Cerebellar cortex (tissue), 1 donor: ENCODE data around the gene HS3ST1.

ENCODE experiments used
- DNase-seq: peaks from one replicate; pipeline ENCODE4 v3.0.0-alpha.2; 2015; ENCODE audit warnings: low spot score

The HS3ST1 gene

DNA sequence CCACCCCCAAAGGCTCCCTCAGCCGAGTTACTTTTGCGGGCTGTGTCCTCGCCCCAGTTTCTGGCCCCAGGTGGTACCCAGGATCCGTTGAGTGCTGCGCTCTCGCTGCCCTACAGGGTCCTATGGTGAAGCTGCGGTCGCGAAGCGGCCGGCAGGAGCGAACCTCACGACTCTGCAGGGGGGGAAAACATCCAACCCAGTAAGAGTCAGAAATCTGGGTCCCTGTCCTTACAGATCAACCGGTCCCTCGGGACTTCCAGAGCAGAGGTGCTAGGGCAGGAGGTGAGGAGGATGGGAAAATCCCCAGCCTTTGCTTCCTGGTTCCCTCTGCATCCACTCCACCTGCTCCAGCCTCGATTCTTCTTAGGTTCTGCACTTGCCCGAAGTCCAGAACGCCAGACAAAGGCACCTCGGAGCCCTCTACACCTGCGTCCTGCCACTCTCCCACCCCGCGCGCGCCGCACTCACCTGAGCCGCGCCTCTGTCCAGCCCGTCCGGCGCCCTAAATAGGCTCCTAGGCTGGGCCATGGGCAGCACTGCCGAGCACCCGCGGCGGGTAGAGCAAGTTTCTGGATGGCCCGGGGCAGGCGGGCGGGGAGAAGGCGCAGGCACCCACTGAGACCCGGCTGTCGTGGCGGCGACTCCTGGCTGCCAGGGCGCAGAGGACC, at the start of gene HS3ST1:
TSS of gene HS3ST1 (minus strand) at position 664 of the 668 bp plus-strand sequence. CDS start 28,889 bp downstream, outside the sequence.
- peak; percentile 40 for DNase-seq

DNA sequence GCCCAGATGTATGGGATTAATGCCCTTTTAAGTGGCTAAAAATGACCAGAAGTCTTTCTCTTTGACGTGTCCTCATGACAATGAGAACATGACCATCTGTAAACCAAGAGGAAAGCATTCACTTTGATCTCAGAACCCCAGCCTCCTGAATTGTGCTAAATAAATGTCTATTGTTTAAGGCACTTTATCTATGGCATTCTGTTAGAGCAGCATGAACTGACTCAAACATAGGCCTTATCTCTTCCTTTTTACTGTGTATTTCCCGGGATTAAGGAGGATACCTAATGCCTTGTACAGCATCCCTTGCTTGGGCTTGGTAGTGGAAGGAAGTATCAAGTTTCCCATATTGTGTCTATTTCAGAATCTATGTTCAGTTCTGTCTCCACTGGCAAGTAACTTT, 47.2 kb upstream of the HS3ST1 start:
- DNase-seq, result no peak

DNA sequence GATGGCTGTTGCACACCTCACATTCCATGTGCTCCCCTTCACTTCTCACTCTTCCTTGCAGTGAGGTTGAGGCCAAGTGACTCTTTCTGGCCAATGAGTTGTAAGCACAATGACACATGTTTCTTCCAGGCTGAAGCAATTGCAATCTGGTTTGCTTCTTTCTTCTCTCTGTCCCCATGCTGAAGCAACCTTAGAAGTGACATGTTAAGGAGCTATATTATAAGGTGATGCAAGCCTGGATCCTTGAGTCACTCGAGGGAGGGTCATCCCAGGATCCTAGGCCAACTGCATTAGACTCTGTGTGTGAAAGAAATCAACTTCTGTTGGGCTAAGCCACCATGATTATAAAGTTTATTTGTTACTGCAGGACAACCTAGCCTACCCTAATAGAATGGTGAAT, 45.5 kb upstream of the HS3ST1 start:
- no peak for DNase-seq

DNA sequence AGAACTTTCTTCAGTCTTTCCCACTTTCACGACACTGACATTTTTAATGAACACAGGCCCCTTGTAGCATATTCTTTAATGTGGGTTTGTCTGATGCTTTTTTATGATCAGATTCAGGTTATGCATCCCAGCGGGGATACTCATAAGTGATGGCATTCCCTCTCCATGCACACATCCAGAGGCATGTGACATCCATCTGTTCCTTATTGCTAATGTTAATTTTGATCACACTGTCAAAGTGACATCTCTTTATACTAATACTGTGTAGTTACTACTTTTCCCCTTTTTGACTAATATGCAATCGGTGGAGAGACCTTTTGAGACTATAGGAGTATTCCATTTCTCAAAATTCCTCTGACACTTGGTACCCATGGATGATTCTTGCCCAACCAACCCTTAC, 43.8 kb upstream of the HS3ST1 start:
- DNase-seq, result no peak

DNA sequence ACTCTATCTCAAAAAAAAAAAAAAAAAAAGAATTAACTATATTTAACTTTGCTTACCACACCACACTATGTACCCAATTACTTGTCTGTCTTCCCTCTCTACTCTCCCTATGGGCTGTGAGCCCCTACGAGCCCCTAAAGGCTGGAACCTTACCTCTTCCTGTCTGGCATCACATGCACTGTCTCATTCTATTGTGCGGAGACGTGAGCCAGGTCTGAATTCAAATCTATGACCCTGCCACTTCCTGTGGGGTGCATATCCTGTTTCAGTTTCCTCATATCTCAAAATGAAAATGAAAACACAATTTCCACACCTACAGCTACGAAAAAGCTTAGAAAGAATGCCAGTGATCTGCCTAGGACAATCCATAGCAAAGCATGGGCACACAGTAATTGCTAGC, 42.9 kb upstream of the HS3ST1 start:
- no peak for DNase-seq

DNA sequence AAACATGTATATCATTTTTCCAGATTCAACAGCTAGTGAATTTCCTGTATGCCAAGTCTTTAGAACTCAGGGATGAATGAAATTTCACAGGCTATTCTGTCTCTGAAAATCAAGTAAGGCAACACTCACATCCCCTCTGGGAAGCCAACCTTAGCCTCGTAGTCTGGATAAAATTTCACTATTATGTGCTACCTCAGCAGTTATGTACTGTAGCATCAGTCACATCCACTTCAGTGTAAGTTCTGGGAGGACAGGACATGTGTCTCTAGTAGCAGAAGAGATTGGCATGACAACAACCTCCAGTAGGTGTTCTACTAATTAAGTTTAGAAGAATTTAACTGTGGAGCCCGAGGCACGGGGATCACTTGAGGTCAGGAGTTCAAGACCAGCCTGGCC, 42.4 kb upstream of the HS3ST1 start:
- no peak for DNase-seq

DNA sequence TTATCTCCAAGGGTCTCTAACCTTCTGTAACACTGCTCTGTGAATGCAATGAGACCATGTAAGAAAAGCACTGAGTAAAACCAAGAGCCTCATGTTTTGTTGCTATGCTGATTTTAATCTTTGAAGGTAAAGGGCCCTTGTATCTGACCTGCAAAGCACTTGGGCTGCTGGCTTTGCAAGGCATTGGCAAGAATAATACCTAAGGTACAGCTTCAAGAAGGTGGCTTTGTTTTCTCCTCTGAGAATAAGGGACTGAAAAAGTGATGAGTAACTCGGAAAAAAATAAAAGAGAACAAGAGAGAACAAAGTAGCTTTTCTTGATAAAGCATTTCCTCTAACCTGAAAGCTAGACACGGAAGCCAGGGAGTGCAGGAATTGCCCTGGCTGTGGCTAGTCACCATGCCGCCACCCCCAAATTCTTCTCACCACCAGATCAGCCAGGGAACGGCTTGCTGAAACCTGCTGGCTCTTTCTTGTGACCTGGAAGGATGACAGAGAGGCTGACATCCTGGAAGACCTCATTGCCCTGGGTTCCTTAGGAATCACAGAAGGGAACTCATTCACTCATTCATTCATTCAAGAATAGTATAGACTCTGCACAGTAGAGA, 41.8 kb upstream of the HS3ST1 start:
- no peak for DNase-seq

DNA sequence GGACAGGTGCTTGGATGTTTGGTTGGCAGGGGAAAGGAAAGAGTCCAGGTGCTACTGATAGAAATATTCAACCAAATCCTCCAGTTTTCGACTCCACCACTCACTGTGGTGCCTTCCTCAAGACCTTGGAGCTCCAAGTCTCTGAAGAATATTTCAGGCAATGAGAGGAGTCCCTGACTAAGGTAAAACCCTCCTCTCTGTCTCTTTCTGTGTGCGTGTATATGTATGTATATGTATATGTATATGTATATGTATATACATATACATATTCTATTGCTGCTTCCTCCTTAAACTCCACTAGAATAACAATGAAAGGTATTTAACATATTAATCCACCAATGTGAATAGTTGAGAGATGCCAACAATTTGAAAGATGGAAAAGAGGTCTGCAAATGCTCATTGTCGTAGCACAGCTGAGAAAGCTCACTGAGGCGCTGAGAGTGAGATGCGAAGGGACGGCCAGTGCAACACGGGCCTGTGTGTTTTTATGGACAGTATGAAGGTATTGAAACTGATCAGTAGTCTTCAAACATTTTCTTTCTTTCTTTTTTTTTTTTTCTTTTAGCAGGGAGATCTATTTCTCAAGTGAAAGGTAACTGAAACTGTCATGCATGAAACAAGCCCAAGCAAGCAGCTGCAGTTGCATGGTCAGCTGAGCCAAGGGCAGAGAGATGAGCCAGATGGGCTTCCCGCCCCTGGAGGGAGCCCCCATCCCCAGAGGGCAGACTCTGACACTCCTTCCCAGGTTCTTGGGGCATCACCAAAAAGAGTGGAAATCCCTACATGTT, 41.1 kb upstream of the HS3ST1 start:
- DNase-seq, result no peak

DNA sequence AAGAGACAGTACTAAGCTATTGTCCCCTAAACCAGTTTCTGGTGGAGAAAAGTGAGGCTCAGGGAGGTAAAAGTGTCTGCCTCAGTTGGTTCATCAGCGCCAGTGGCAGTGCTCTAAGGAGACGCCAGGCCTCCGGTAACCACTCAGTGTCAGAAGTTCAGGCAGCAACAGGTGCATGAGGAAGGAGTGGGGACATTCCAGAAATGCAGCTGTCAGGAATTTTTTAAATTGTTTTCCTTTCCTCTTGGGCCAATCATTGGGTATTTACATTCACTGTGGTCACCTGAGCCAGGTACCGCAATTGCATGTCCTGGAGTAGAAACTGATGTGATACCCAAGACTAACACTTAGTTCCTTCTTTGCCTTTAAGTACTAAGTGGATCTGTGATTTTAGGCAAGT, 40.2 kb upstream of the HS3ST1 start:
- no peak for DNase-seq

DNA sequence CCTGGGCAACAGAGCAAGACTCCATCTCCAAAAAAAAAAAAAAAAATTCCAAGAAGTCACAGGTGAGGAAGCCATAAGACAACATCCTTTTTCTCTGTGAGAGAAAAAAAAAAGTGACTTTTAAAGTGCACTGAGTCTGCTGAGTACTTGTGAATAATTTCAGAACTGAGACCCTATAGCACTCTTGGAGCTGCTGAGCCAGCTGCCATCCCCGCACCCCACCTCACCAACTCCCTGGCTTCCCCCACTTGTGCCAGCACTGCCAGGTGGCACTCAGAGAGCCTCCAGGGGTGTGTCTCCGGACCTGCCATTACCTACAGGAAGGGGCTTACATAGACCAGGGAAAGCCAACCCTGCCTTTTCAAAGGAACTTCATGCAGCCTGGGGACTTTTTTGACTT, 39.2 kb upstream of the HS3ST1 start:
- DNase-seq, result no peak

DNA sequence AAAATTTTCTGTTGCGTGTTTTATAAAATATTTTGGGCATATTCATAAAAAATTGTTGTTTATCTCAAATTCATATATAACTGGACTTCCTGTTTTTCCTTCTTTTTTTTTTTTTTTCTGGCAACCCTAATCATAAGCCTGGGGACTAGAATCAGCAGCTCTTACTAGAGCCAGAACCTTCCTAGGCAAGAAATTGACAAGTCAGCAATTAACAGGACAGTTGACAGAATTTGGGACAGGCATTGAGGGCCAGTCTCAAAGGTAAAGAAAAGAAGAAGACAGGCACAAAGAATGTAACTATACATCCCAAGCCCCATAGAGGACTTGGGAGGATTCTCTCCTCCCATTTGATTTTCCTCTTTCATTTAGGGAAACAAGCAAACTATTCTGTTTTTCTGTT, 35.0 kb upstream of the HS3ST1 start:
- no peak for DNase-seq

DNA sequence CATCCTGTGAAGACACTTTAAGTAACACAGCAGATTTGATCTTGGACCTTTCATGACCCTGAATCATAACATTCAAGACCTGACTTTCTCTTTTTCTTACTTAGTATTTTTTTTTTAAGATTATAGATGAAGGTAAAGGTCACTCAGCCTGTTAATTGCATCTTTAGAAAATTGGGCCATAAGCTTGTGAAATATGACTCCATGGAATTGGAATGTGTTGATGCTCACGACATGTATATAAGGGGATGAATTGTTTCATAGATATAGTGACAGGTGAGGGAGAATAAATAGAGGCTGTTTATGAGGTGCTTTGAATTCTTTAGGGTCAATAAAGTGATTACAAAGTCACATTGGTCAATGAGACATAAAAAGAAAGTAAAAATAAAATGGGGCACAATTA, 27.7 kb upstream of the HS3ST1 start:
- no peak for DNase-seq

DNA sequence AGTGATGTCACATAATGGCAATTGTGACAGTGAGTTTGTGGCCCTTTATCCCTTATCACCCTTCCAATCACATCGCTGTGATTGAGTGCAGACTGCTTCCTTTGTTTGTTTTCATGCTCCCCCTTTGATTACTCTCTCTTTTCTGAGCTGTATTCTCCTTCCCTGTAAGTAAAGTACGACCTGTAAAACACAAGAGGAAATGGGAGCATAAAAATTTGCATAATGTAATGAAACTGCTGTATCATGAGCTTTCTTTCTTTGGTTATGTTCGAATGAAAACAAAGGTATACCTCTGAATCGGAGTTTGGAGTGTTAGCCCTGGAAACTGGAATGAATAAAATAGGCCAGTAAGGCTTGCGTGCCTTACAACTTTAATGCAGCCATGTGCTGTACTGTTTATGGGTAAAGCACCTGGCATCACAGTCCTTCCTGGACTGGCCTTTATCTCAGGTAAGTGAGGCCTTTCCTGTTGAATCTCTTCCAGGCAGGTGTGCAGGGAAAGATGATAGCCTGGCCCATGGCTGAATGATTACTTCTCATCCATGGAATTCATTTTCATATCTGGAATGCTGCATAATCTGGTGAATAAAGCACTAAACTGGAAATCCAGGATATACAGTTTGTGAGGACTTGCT, 26.6 kb upstream of the HS3ST1 start:
- no peak for DNase-seq

DNA sequence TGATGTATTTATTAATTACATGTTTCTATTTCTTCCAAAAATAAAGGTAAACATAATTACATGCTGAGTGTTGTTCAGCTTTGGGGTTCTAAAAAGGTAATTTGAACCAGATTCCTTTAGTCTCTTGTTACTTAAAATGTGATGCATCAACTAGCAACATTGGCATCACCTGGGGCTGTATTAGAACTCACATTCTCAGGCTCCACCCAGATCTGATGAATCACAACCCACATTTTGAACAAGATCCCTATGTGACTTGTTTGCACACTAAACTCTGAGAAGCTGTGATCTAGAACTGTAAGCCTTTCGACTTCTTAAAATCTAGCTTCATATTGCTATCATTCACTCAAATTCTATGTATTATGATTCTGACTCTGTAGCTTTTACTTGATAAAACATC, 23.0 kb upstream of the HS3ST1 start:
- DNase-seq, result no peak

DNA sequence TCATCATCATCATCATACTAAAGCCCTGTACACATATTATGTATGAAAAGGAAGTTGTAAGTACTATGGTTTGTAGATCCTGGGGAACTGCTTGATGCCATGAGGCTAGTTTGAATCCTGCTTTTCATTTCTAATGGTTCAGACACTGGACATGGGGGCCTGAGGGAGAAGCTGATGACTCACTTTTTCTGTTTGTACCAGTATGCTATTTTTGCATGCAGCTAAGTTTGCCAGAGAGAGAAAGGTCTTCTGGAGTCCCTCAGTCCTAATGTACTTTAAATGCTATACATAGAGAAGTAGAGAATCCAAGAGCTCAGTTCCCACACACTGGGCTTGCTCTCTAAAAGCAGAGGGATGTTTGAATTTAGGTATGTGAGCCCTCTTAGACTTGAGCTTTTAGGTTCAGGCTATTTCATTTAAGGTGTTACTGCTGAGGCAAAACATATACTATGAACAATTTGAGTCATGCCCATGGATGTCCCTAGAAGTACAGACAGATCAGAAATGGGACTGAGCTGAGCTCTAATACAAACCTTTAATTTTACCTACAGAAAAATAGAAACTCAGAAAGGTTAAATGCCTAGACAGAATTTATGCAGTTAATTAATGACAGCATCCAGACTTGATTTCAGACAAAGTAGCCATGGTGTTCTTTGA, 17.6 kb upstream of the HS3ST1 start:
- DNase-seq, result no peak

DNA sequence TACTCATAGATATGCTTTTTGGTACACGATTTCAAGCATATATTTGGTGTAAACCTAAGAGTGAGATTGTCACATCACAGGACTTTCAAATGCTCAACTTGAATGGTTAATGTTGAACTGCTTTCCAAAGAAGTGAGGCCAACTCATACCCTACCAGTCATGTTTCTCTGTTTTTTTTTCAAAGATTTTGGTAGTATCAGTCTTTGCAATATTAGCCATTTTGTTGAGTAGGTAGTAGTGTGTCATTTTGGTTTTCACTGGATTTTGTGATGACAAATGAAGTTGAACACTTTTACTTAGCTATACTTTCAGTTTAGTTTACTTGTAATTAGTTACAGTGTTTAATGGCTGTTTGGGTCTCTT, 12.5 kb upstream of the HS3ST1 start:
- DNase-seq, result no peak

DNA sequence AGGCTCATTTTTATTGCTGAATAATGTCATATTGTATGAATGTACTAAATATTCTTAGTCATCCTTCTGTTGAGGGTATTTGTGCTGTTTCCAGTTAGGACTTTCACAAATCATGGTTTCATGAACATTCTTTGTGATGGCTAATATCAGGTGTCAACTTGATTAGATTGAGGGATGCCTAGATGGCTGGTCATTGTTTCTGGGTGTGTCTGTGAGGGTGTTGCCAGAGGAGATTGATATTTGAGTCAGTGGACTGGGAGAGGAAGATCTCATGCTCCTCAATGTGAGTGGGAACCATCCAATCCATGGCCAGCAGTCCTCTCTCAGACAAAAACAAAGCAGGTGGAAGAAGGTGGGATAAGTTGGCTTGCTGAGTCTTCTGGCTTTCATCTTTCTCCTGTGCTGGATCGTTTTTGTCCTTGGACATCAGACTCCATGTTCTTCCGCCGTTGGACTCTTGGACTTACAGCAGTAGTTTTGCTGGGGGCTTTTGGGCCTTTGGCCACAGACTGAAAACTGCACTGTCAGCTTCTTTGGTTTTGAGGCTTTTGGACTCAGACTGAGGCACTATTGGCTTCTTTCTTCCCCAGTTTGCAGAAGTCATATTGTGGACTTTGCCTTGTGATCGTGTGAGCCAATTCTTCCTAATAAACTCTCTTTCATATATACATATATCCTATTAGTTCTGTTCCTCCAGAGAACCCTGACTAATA, 11.9 kb upstream of the HS3ST1 start:
- no peak for DNase-seq

DNA sequence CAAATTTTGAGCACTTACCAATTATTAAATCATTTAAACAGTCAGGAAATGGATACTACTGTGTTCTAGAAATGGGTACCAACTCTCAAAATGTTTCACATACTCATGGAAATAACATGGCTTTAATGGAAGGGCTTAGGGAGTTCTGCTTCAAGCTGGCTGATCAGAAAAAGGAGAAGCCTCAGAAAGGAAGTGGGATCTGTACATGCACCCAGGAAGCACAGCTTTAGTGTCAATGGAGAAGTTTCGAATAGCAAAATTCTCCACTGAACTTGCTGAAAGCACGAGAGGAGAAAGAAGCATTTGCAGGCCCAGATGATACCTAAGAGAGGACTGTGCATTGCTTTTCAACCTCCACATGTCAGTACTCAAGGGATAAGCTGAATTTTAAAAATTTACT, 11.1 kb upstream of the HS3ST1 start:
- no peak for DNase-seq

DNA sequence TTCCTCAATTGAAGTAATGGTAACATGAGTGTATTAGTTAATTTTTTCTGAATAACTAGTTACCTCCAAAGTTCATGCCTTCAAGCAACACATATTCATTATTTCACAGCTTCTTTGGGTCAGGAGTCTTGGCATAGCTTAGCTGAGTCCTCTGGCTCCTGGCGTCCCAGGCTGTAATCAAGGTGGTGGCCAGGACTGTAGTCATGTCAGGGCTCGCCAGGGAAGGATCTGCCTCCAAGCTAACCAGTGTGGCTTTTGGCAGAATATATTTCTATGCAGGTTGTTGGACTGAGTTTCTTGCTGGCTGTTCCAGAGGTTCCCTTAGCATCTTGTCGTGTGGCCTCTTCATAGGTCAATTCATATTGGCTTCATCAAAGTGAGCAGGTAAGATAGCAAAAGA, 10.0 kb upstream of the HS3ST1 start:
- DNase-seq, result no peak

DNA sequence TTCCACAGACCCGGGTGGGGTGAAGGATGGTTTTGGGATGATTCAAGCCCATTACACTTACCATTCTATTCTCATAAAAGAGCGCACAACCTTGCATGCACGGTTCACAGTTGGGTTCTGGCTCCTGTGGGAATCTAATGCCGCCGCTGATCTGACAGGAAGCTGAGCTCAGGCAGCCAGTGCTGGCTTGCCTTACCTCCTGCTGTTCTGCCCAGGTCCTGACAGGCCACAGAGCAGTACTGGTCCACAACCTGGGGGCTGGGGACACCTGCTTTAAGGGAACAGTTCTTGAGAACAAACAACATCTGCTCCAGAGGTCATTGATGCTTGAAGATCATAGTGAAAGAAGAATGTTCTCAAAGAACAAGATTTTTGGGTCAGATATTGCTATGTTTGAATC, 8.0 kb upstream of the HS3ST1 start:
- DNase-seq, result no peak

DNA sequence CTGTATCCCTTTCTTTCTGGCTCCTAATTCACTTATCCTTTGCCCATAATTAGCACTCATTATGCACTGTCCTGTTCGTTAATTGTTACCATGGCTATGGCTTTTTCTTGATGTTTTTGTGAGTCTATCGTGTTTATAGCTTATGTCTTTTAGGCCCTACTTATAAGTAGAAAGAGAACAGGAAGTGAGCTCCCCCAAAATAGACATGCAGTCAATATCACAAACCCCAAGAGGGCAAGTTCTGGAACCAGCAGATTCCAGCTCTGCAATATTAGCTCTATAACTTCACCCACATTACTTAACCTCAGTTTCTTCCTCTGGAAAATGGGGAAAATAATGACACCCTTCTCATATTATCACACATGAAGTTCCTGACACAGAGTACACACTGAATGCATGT, 7.4 kb upstream of the HS3ST1 start:
- DNase-seq, result no peak

DNA sequence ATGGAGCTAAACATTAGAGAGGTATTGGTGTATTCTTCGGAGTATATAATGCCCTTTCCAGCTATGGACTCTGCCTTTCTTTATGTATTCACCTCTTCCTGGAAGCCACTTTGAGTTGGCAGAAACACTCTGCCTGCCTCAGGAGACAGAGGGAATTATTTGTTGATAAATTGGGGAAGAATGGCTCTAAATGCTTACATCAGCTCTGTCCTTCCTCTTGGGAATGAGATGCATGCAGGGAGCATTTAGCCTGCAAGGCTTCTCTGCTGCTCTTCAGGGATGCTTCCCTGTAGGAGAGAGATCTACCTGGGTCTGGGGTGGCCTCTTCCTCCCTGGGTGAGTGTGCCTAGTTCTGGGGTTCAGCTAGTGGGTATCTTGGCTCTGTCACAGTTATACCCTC, 6.9 kb upstream of the HS3ST1 start:
- no peak for DNase-seq
